HEK293 (cell line): ENCODE results near the gene DUSP23.

ENCODE experiments used
- CTCF ChIA-PET: fragments of 350-600 bp; formaldehyde crosslinking; extraction: SDS; loops from one replicate; lab custom pipeline; 2021; ENCODE audit warnings: antibody characterized with exemption; lab: Yijun Ruan, JAX
- POLR2A ChIA-PET: fragments of 300-600 bp; formaldehyde crosslinking; extraction: SDS; loops from one replicate; lab custom pipeline; 2020; ENCODE audit warnings: antibody characterized with exemption, inconsistent platforms; lab: Yijun Ruan, JAX
- H3K27ac ChIP-seq: fragments of 200-500 bp; sonication (Bioruptor generic); 2 replicates; pipeline ENCODE4 v1.5.1; 2014; ENCODE audit warnings: low read depth, low read length, control low read depth, inconsistent platforms; ENCODE audit errors: extremely low read depth
- H3K36me3 ChIP-seq, 2 experiments: fragments of 200-500 bp in 1 of 2; sonication (Bioruptor generic) in 1 of 2; 1 replicate in 1 of 2; 2 replicates in 1 of 2; pipeline ENCODE4 v1.5.1; 2014 to 2017; ENCODE audit warnings: inconsistent platforms in 2 of 2, low read length in 2 of 2; ENCODE audit not compliant: control insufficient read depth in 2 of 2, insufficient read depth in 1 of 2
- H3K4me1 ChIP-seq: fragments of 200-500 bp; sonication (Bioruptor generic); 2 replicates; pipeline ENCODE4 v1.5.1; 2014; ENCODE audit warnings: mild to moderate bottlenecking, low read length, inconsistent platforms; ENCODE audit not compliant: control insufficient read depth, insufficient read depth
- H3K4me3 ChIP-seq: 2 replicates; pipeline ENCODE4 v1.5.1; 2011; ENCODE audit warnings: low read depth, mild to moderate bottlenecking, control low read depth, low read length, moderate library complexity
- H3K9me3 ChIP-seq: fragments of 200-500 bp; sonication (Bioruptor generic); 2 replicates; pipeline ENCODE4 v1.5.1; 2014; ENCODE audit warnings: low read depth, low read length, inconsistent platforms; ENCODE audit not compliant: control insufficient read depth, insufficient read depth
- FEZF1 ChIP-seq: fragments of 450-650 bp; formaldehyde crosslinking; IDR thresholded peaks from 2 replicates; pipeline ENCODE4 v1.5.1; 2016; ENCODE audit warnings: missing biosample characterization, missing genetic modification characterization
- GLI4 ChIP-seq: fragments of 450-650 bp; formaldehyde crosslinking; IDR thresholded peaks from 2 replicates; pipeline ENCODE4 v1.5.1; 2016; ENCODE audit warnings: missing biosample characterization, missing genetic modification characterization
- IKZF3 ChIP-seq: fragments of 450-650 bp; IDR thresholded peaks from 2 replicates; pipeline ENCODE4 v1.5.0; 2018; ENCODE audit warnings: missing biosample characterization, mild to moderate bottlenecking, missing genetic modification characterization, moderate library complexity
- INSM2 ChIP-seq: fragments of 450-650 bp; formaldehyde crosslinking; IDR thresholded peaks from 2 replicates; pipeline ENCODE4 v1.5.1; 2016; ENCODE audit warnings: missing biosample characterization, missing genetic modification characterization
- KLF17 ChIP-seq: fragments of 450-650 bp; formaldehyde crosslinking; IDR thresholded peaks from 2 replicates; pipeline ENCODE4 v1.5.1; 2016; ENCODE audit warnings: missing biosample characterization, missing genetic modification characterization
- MEIS1 ChIP-seq: sonication (generic); formaldehyde crosslinking; IDR thresholded peaks from 2 replicates; pipeline ENCODE4 v1.8.1; 2022; ENCODE audit warnings: missing genetic modification reagents, mild to moderate bottlenecking, borderline replicate concordance
- TCF7L2 ChIP-seq: IDR thresholded peaks from 2 replicates; pipeline ENCODE4 v1.6.1; 2011; ENCODE audit warnings: low read depth, mild to moderate bottlenecking, inconsistent platforms, low read length, moderate library complexity, borderline replicate concordance
- ZBTB20 ChIP-seq: fragments of 450-650 bp; formaldehyde crosslinking; IDR thresholded peaks from 2 replicates; pipeline ENCODE4 v1.5.1; 2016; ENCODE audit warnings: missing biosample characterization, missing genetic modification characterization
- ZBTB48 ChIP-seq: fragments of 450-650 bp; formaldehyde crosslinking; IDR thresholded peaks from 2 replicates; pipeline ENCODE4 v1.5.1; 2016; ENCODE audit warnings: missing biosample characterization, missing genetic modification characterization
- ZBTB7A ChIP-seq: fragments of 450-650 bp; formaldehyde crosslinking; IDR thresholded peaks from 2 replicates; pipeline ENCODE4 v1.5.1; 2016; ENCODE audit warnings: low read depth, missing biosample characterization, missing genetic modification characterization
- ZBTB8A ChIP-seq: fragments of 450-650 bp; formaldehyde crosslinking; IDR thresholded peaks from 2 replicates; pipeline ENCODE4 v1.5.1; 2016; ENCODE audit warnings: missing biosample characterization, missing genetic modification characterization
- ZFP37 ChIP-seq: fragments of 450-650 bp; formaldehyde crosslinking; IDR thresholded peaks from 2 replicates; pipeline ENCODE4 v1.5.1; 2016; ENCODE audit warnings: missing biosample characterization, missing genetic modification characterization
- ZNF148 ChIP-seq: fragments of 450-650 bp; formaldehyde crosslinking; IDR thresholded peaks from 2 replicates; pipeline ENCODE4 v1.5.0; 2017; ENCODE audit warnings: missing biosample characterization, missing genetic modification characterization, borderline replicate concordance
- ZNF175 ChIP-seq: fragments of 450-650 bp; formaldehyde crosslinking; IDR thresholded peaks from 2 replicates; pipeline ENCODE4 v1.5.1; 2016; ENCODE audit warnings: missing biosample characterization, missing genetic modification characterization
- ZNF18 ChIP-seq: fragments of 450-650 bp; formaldehyde crosslinking; IDR thresholded peaks from 2 replicates; pipeline ENCODE4 v1.5.1; 2016; ENCODE audit warnings: missing biosample characterization, missing genetic modification characterization
- ZNF184 ChIP-seq: fragments of 450-650 bp; IDR thresholded peaks from 2 replicates; pipeline ENCODE4 v1.5.1; 2018; ENCODE audit warnings: missing biosample characterization, mild to moderate bottlenecking, missing genetic modification characterization
- ZNF211 ChIP-seq: fragments of 450-650 bp; formaldehyde crosslinking; IDR thresholded peaks from 2 replicates; pipeline ENCODE4 v1.5.1; 2016; ENCODE audit warnings: low read depth, missing biosample characterization, missing genetic modification characterization
- ZNF221 ChIP-seq: fragments of 450-650 bp; formaldehyde crosslinking; IDR thresholded peaks from 2 replicates; pipeline ENCODE4 v1.5.1; 2017; ENCODE audit warnings: missing biosample characterization, missing genetic modification characterization, borderline replicate concordance
- ZNF23 ChIP-seq: fragments of 450-650 bp; formaldehyde crosslinking; IDR thresholded peaks from 2 replicates; pipeline ENCODE4 v1.5.1; 2016; ENCODE audit warnings: missing biosample characterization, missing genetic modification characterization, borderline replicate concordance
- ZNF391 ChIP-seq: fragments of 450-650 bp; formaldehyde crosslinking; IDR thresholded peaks from 2 replicates; pipeline ENCODE4 v1.5.1; 2016; ENCODE audit warnings: low read depth, missing biosample characterization, missing genetic modification characterization, borderline replicate concordance
- ZNF513 ChIP-seq: fragments of 450-650 bp; IDR thresholded peaks from 2 replicates; pipeline ENCODE4 v1.5.1; 2018; ENCODE audit warnings: missing biosample characterization, missing genetic modification characterization
- ZNF629 ChIP-seq: fragments of 450-650 bp; formaldehyde crosslinking; IDR thresholded peaks from 2 replicates; pipeline ENCODE4 v1.5.1; 2017; ENCODE audit warnings: missing biosample characterization, missing genetic modification characterization
- ZNF785 ChIP-seq: fragments of 450-650 bp; formaldehyde crosslinking; IDR thresholded peaks from 2 replicates; pipeline ENCODE4 v1.5.1; 2016; ENCODE audit warnings: missing biosample characterization, missing genetic modification characterization
- ZNF792 ChIP-seq: fragments of 450-650 bp; formaldehyde crosslinking; IDR thresholded peaks from 2 replicates; pipeline ENCODE4 v1.5.1; 2016; ENCODE audit warnings: missing biosample characterization, missing genetic modification characterization
- ZNF843 ChIP-seq: fragments of 450-650 bp; formaldehyde crosslinking; IDR thresholded peaks from 2 replicates; pipeline ENCODE4 v1.5.1; 2016; ENCODE audit warnings: missing biosample characterization, missing genetic modification characterization

DUSP23 gene

GRCh38 chr1:159830722-159831121 lies 50.0 kb downstream of the DUSP23 start:
- CTCF ChIA-PET: interaction anchor here (0.7 to 4.1 kb wide), 5 partner anchors 9 to 176 kb away, joined by 3 to 24 read pairs (median 4); no protein-coding TSS in a partner anchor
- no peak for TF ChIP-seq MEIS1 (CRISPR knock-in tag)
- TF ChIP-seq ZNF221 (tag by site-specific recombination): no peak
- no peak for TF ChIP-seq ZNF792
- no peak for TF ChIP-seq ZNF391 (tag by site-specific recombination)
- TF ChIP-seq ZBTB20 (tag by site-specific recombination): no peak
- TF ChIP-seq ZNF184 (tag by site-specific recombination): no peak
- TF ChIP-seq ZNF211 (tag by site-specific recombination): no peak
- no peak for TF ChIP-seq ZBTB7A (tag by site-specific recombination)
- TF ChIP-seq FEZF1 (tag by site-specific recombination): no peak
- no peak for TF ChIP-seq ZNF785 (tag by site-specific recombination)
- TF ChIP-seq KLF17 (tag by site-specific recombination): no peak
- no peak for TF ChIP-seq ZNF513 (tag by site-specific recombination)
- no peak for TF ChIP-seq INSM2
- no peak for TF ChIP-seq ZFP37 (tag by site-specific recombination)
- no peak for TF ChIP-seq GLI4
- no peak for TF ChIP-seq ZNF148 (tag by site-specific recombination)
- TF ChIP-seq ZBTB48 (tag by site-specific recombination): no peak
- Histone ChIP-seq H3K27ac (no peak overlapping the region), H3K9me3 (no peaks in the 10 kb centered on the region), H3K36me3 (no peaks in the 10 kb centered on the region), H3K4me1 (no peaks in the 10 kb centered on the region), H3K4me3 (no peak overlapping the region)
- POLR2A ChIA-PET: no interaction called here

- CTCF ChIA-PET: interaction anchor here (0.6 to 4.1 kb wide), 7 partner anchors 20 to 175 kb away, joined by 3 to 24 read pairs (median 5); no protein-coding TSS in a partner anchor
- no peaks in the 10 kb centered on the region for H3K36me3 ChIP-seq
- no peaks in the 10 kb centered on the region for H3K4me1 ChIP-seq
- H3K27ac ChIP-seq: no peak overlapping the region
- no peak overlapping the region for H3K4me3 ChIP-seq
- H3K9me3 ChIP-seq: no peaks in the 10 kb centered on the region
- POLR2A ChIA-PET: no interaction called here
- TF ChIP-seq ZNF18 (tag by site-specific recombination) (peak; percentile 83), ZNF843 (tag by site-specific recombination) (peak; percentile 93), ZNF23 (tag by site-specific recombination) (no peak), IKZF3 (tag by site-specific recombination) (0 out of 2 replicates have a peak, but pooled peaks have one; percentile 57), TCF7L2 (peak; percentile 49; the same call in 1 of the 2 replicates), ZNF629 (tag by site-specific recombination) (peak; percentile 56), ZNF175 (no peak), ZBTB8A (tag by site-specific recombination) (peak; percentile 25; the same call in 1 of the 2 replicates), FEZF1 (tag by site-specific recombination) (peak; percentile 69)
These were observed 50.8 kb downstream of the DUSP23 start for GRCh38 chr1:159831412-159832141.
